Common myeloid progenitor, CD34-positive (primary cell): ENCODE results near the gene LAMP1. TPM values are rescaled to one million over a fixed set of nuclear protein-coding genes. Genes with fewer than 3 reads are reported as not detected.
"Not testable (repeated sequence)": the region's sequence is repeated elsewhere in the genome, so short reads cannot be mapped to it uniquely, and the experiment has no call there.

Experiments used
- CTCF ChIA-PET: fragments of 350-600 bp; sonication (Branson Sonifier 250); formaldehyde crosslinking; loops from one replicate; lab custom pipeline; 2021; ENCODE audit warnings: antibody characterized with exemption; lab: Charles Lee
- POLR2A ChIA-PET: fragments of 350-600 bp; sonication (Branson Sonifier 250); formaldehyde crosslinking; loops from one replicate; lab custom pipeline; 2021; ENCODE audit warnings: antibody characterized with exemption; lab: Charles Lee
- DNase-seq, 3 donors: peaks; one replicate each; pipeline versions ENCODE4 v3.0.0 to v3.0.0-alpha.2; 2013
- H3K27ac ChIP-seq, 2 experiments: 1 replicate in 1 of 2; 2 replicates in 1 of 2; pipeline ENCODE4 v1.7.0; 2013; ENCODE audit warnings: inconsistent platforms in 2 of 2, low read length in 2 of 2, mild to moderate bottlenecking in 2 of 2, low read depth in 1 of 2, moderate library complexity in 1 of 2; ENCODE audit not compliant: severe bottlenecking in 2 of 2, insufficient read depth in 1 of 2, poor library complexity in 1 of 2
- H3K27me3 ChIP-seq, 5 experiments: replicated peaks in 2 of 5; 1 replicate in 3 of 5; 2 replicates in 2 of 5; pipeline versions ENCODE4 v1.6.1 to v1.7.0; 2013; ENCODE audit warnings: low read length in 4 of 5, mild to moderate bottlenecking in 2 of 5, moderate library complexity in 2 of 5, inconsistent platforms in 1 of 5; ENCODE audit not compliant: insufficient read depth in 5 of 5, control insufficient read depth in 4 of 5
- H3K36me3 ChIP-seq, 4 experiments: 1 replicate in 2 of 4; 2 replicates in 2 of 4; pipeline versions ENCODE4 v1.6.1 to v1.7.0; 2013; ENCODE audit warnings: low read length in 3 of 4, control low read depth in 1 of 4, mild to moderate bottlenecking in 1 of 4; ENCODE audit not compliant: control insufficient read depth in 4 of 4, insufficient read depth in 4 of 4
- H3K4me1 ChIP-seq, 4 experiments: 1 replicate in 3 of 4; 2 replicates in 1 of 4; pipeline versions ENCODE4 v1.6.1 to v1.7.1; 2013; ENCODE audit warnings: low read length in 3 of 4, mild to moderate bottlenecking in 3 of 4, control low read depth in 1 of 4, inconsistent platforms in 1 of 4, moderate library complexity in 1 of 4; ENCODE audit not compliant: control insufficient read depth in 4 of 4, insufficient read depth in 4 of 4; ENCODE audit errors: control extremely low read depth in 1 of 4
- H3K4me3 ChIP-seq, 7 experiments: 1 replicate in 4 of 7; 2 replicates in 3 of 7; pipeline versions ENCODE4 v1.5.1 to v1.7.0; 2013; ENCODE audit warnings: mild to moderate bottlenecking in 7 of 7, low read length in 6 of 7, moderate library complexity in 6 of 7, inconsistent platforms in 2 of 7, low read depth in 2 of 7, control low read depth in 1 of 7; ENCODE audit not compliant: insufficient read depth in 4 of 7, control insufficient read depth in 1 of 7; ENCODE audit errors: extremely low read depth in 1 of 7
- H3K9me3 ChIP-seq, 5 experiments: 1 replicate in 4 of 5; 2 replicates in 1 of 5; pipeline versions ENCODE4 v1.6.1 to v1.7.1; 2013; ENCODE audit warnings: low read length in 4 of 5, mild to moderate bottlenecking in 2 of 5, inconsistent platforms in 1 of 5, low read depth in 1 of 5, moderate library complexity in 1 of 5; ENCODE audit not compliant: control insufficient read depth in 4 of 5, insufficient read depth in 2 of 5; ENCODE audit errors: control extremely low read depth in 1 of 5
- WGBS: methylation state at CpG from one replicate; pipeline ENCODE4 v1.1.5; 2013; ENCODE audit not compliant: insufficient coverage; 5-methylcytosine and 5-hydroxymethylcytosine counted together
- polyA plus RNA-seq: library from polyadenylated mRNA; unstranded; fragments of 120-200 nt; gene quantifications from one replicate; pipeline ENCODE4 v1.2.1, GENCODE V29; 2013

Gene LAMP1, protein sequence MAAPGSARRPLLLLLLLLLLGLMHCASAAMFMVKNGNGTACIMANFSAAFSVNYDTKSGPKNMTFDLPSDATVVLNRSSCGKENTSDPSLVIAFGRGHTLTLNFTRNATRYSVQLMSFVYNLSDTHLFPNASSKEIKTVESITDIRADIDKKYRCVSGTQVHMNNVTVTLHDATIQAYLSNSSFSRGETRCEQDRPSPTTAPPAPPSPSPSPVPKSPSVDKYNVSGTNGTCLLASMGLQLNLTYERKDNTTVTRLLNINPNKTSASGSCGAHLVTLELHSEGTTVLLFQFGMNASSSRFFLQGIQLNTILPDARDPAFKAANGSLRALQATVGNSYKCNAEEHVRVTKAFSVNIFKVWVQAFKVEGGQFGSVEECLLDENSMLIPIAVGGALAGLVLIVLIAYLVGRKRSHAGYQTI
- 81.4 TPM for polyA plus RNA-seq

DNA sequence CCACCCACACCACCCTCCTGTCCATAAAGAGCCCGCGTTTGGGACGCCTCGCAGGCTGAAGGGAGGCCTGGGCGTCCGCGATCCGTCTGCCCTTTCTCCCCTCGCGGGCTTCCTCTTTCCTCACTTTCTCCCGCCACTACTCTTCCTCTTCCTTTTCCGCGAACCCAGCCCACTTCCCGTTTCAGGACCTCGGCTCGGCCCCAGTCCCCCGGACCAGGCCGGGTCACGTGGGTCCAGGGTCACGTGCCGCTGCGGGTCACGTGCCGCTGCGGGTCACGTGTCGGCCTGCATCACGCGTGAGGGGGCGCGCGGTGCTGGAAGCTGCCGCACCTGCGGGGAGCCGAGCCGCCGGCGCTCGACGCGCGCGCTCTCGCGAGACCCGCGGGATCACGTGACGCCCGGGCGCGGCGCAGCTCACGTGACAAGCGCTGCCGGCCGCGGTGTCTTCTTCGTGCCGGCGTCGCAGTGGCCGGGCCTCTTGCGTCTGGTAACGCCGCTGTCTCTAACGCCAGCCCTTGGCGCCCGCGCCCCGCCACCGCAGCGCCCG lies at the start of gene LAMP1:
LAMP1 (plus strand) TSS at position 417 of the 547 bp plus-strand sequence. CDS start 196 bp downstream, outside the sequence.
- WGBS = 0% methylated on average over 50 of the region's 74 CpGs
- H3K27me3 ChIP-seq = peaks cover 0 to 2% (median 0%) of the 10 kb centered on the region in 5 experiments
- peak within 1 kb of the TSS; percentile 32 to 92 (median 80) for H3K4me3 ChIP-seq
- peak within 1 kb of the TSS; percentile 74 to 84 for H3K27ac ChIP-seq
- no peaks in the 10 kb centered on the region for H3K36me3 ChIP-seq
- DNase-seq = peak; percentile 98
- ChIA-PET CTCF (interaction anchor here (0.8 to 1.5 kb wide), 3 partner anchors 10 to 24 kb away, joined by 3 to 4 read pairs (median 3); no protein-coding TSS in a partner anchor), POLR2A (interaction anchor here (0.6 kb wide), 1 partner anchor 96 kb away, joined by 3 read pairs; no protein-coding TSS in a partner anchor)
- H3K9me3 ChIP-seq = no peaks in the 10 kb centered on the region
- H3K4me1 ChIP-seq = peaks cover 5 to 32% (median 24%) of the 10 kb centered on the region in 4 experiments

DNA sequence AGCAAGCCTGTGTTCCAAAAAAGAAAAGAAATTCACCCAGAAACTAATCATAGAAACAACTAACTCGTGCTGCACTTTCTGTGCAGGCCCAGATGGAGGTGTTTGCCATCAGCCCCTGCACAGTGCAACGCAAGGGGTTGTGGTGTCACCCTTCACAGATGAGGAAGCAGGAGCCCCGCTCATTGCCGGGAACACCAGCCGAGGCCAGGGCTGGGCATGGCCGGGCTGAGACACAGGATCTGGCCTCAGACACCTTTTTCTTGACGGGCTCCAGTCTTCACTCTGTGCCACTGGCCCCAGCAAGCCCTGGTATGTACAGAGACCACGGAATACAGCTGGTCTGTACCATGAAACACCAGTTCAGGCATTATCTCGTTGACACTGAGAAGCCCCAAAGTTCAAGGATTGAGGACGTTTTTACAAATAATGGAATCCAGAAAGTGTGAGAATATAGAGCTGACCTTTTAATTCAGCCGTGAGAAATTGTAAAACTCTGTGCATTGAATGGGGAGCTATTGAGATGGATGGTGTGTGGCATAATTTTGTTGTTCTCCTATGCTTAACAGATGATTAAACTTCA lies 44.4 kb upstream of the LAMP1 start:
- ChIA-PET CTCF (no interaction called here), POLR2A (no interaction called here)
- peaks cover 23 to 91% (median 65%) of the 10 kb centered on the region in 4 experiments for H3K36me3 ChIP-seq
- no peaks in the 10 kb centered on the region for H3K4me1 ChIP-seq
- no peak for DNase-seq
- no peak overlapping the region for H3K27ac ChIP-seq
- H3K9me3 ChIP-seq = no peaks in the 10 kb centered on the region
- no peak overlapping the region for H3K4me3 ChIP-seq
- H3K27me3 ChIP-seq = no peaks in the 10 kb centered on the region
- whole genome bisulfite sequencing = 95% methylated on average over 11 of the region's 11 CpGs

DNA sequence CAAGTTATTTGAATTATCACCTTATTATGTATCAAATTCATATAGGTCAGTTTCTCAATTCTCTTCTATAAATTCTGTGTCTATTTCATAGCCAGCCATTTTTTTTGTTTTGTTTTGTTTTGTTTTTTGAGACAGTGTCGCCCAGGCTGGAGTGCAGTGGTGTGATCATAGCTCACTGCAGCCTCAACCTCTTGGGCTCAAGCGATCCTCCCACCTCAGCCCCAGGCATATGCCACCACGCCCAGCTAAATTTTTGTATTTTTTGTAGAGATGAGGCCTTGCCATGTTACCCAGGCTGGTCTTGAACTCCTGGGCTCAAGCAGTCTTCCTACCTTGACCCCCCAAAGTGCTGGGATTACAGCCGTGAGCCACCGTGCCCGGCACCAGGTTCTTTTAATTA lies 39.1 kb upstream of the LAMP1 start:
- H3K27ac ChIP-seq, DNase-seq, POLR2A ChIA-PET, H3K4me1 ChIP-seq, H3K9me3 ChIP-seq, H3K27me3 ChIP-seq, H3K4me3 ChIP-seq: not testable (repeated sequence)
- H3K36me3 ChIP-seq = peaks cover 37 to 85% (median 55%) of the 10 kb centered on the region in 4 experiments
- WGBS = 93% methylated on average over 2 of the region's 6 CpGs
- CTCF ChIA-PET = interaction anchor here (1.1 to 1.8 kb wide), 3 partner anchors 10 to 32 kb away, joined by 3 to 9 read pairs (median 3); no protein-coding TSS in a partner anchor

DNA sequence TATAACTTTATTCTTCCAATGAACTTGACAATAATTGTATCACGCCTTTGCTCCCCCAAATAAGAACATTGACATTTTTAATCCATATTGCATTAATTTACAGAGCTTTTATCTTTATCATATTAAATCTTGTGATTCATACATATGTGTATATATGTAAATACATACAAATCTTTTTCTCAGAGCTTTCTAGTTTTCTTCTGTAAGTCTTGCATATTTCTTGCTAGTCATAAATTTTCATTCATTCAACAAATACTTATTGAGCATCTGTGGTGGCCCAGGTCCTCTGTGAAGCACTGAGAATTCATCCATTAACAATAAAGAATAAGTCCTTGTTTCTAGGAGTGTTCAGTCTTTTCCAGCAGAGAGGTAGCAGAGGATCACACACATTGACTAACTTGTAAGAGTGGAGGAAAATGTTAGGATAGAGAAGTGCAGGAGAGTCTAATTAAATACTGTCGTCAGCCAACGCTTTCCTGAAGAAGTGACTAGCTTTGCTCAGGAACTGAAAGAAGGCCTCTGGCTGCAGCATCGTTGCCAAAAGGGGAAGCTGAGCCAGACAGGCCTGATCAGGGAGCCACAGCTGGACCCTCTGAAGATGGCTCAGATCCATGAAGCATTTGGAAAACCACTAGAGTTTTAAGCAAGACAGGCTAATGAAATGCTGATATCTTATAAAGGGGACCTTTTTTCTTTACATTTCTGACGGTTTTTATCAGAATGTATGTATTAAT lies 38.6 kb upstream of the LAMP1 start:
- CTCF ChIA-PET = interaction anchor here (1.1 to 1.8 kb wide), 3 partner anchors 9 to 32 kb away, joined by 3 to 9 read pairs (median 3); no protein-coding TSS in a partner anchor
- Histone ChIP-seq H3K9me3 (peaks cover 0 to 7% (median 3%) of the 10 kb centered on the region in 5 experiments), H3K27me3 (no peaks in the 10 kb centered on the region), H3K4me3 (no peak overlapping the region), H3K36me3 (peaks cover 36 to 83% (median 55%) of the 10 kb centered on the region in 4 experiments), H3K27ac (no peak overlapping the region), H3K4me1 (peaks cover 0 to 5% (median 0%) of the 10 kb centered on the region in 4 experiments)
- no peak for DNase-seq
- POLR2A ChIA-PET = no interaction called here
- 87% methylated on average over 3 of the region's 5 CpGs for WGBS

DNA sequence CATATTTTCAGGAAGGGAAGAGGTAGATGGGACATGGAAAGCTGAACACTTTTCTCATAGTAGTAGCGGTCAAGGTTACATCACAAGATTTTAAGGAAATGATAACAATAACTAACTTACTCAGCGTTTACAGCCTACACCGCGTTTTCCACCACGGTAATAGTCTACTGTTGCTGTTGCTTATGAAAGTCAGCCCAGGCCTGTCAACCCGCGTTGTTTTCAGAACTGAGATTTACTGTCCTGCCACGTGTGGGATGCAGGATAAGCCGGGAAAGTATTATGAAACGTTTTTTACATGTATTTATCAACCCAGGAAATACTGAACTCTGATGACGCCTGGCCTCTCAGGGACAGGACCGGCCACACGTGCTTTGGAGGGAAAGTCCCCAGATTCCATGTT lies 36.0 kb upstream of the LAMP1 start:
- DNase-seq = no peak
- no peaks in the 10 kb centered on the region for H3K27me3 ChIP-seq
- no peak overlapping the region for H3K4me3 ChIP-seq
- H3K27ac ChIP-seq = no peak overlapping the region
- WGBS = 93% methylated on average over 12 of the region's 13 CpGs
- ChIA-PET CTCF (no interaction called here), POLR2A (no interaction called here)
- peaks cover 0 to 7% (median 3%) of the 10 kb centered on the region in 5 experiments for H3K9me3 ChIP-seq
- H3K4me1 ChIP-seq = peaks cover 0 to 7% (median 0%) of the 10 kb centered on the region in 4 experiments
- H3K36me3 ChIP-seq = peaks cover 35 to 68% (median 51%) of the 10 kb centered on the region in 4 experiments

DNA sequence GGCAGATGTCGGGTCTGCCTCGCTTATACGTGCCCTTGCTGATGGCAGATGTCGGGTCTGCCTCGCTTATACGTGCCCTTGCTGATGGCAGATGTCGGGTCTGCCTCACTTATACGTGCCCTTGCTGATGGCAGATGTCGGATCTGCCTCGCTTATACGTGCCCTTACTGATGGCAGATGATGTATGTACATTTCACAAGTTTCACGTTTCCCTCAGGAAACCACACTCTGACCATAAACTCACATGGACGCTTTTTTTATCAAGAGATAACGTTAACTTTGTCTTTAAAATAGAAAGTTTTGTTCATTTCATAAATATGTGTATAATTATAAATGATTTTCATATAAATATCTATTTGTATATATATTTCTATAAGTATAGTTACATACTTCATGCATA lies 34.0 kb upstream of the LAMP1 start:
- H3K36me3 ChIP-seq = peaks cover 31 to 53% (median 42%) of the 10 kb centered on the region in 4 experiments
- DNase-seq = peak; percentile 11 to 53 (median 42)
- H3K4me1 ChIP-seq, CTCF ChIA-PET, H3K27ac ChIP-seq, H3K9me3 ChIP-seq, POLR2A ChIA-PET, H3K4me3 ChIP-seq, H3K27me3 ChIP-seq: not testable (repeated sequence)
- WGBS = no CpG with 5 or more reads among the region's 14 CpGs
